LoVo (cell line): Measurements from ENCODE around the gene FOXJ1.

Source experiments
- DNase-seq: peaks from one replicate; pipeline ENCODE4 v3.0.0-alpha.2; 2016; ENCODE audit warnings: low spot score

Gene FOXJ1

DNA sequence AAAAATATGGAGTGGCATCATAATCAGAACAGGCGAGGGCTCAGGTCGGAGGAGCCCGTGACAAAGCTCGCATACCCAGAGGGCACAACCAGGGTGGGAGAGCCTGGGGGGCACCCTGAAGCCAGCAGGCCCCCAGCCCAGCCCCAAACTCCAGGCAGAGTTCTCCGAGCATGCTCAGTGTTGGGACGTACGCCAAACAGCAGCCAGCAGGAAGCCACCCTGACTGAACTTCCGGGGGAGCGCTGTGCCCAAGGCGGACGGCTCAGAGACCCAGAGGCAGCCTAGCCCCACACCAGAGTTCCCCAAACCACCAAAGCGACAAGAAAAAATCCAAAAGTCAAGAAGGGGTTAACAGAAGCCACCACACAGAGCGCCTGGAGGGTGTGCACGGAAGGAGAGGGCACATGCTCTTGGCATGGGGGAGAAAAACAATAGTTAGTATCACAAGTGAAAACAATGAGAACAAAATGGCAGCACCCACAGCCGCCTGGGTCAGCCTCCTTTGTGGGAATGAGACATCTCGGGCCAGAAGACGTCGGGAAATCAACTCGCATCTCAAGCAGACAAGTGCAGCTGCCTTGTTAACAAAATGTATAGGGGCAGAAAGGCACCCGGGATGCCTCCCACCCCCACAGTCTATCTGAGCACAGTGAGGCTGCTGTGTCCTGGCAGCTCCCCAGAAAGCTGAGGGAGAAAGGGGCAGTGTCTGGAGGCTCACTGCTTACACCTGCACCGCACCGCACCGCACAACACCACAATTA is 49.3 kb downstream of the FOXJ1 start:
- DNase-seq: no peak

DNA sequence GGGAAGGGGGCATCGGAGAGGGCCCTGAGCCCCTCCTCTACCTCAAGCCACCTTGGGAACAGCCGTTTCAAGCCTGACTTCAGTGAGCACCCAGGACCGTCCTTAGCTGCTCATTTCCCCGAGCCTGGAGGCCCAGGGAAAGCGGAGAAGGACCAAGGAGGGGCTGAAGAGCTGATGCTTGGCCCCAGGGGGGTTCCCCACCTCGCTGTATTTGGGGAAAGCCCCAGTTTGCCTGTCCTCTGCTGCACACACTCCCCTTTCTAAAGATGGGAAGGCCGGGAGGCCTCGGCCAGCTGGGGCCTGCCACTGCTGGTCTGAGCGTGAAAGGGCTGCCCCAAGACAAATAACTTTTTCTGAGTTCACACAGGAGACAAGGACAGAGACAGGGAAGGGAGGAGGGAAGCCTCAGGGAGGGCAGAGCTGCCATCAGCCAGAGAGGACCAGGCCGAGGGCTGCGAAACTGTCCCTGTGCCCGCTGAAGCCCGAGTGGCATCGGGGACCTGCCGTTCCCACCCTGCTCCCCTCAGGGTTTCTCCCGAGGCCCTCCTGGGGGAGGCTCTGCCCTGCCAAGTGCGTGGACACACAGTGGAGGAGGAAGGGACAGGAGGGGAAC is 50.4 kb downstream of the FOXJ1 start:
- DNase-seq: no peak

DNA sequence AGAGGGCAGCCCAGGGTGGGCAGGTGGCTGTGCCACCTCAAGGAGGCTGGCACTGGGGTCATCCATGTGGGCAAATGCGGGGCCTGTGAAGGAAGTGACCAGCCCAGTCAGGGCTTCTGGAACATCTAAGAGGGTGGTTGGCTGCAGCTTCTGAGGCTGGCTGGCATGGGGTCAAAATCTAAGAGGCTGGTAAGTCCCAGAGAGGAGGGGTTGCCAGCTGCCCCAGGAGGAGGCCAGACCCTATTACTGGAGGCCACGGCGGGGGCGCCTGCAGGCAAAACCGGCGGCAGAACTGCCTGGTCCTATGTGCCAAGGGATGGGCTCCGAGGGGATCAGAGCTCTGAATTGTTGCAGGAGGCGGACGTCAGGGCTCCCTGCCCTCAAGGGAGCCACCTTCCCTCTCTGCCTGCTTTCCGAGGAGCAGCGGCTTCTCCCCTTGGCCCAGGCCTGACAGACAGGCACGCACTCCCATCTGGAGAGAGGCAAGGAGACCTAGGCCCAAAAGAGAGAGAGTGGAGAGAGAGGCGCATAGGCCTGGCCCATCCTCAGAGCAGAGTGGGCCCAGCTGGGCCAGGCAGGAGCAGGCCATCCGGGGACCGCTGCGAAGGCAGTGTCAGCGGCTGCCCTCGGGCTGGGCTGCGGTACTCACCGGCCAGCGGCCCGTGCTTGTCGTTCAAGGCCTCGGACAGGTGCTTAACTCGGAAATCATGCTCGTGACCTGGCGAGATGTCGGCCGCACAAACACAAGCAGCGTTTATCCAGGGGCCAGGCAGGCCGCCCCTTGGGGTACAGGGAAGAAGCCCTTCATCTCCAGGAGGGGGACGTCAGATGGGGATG is 51.1 kb downstream of the FOXJ1 start:
- no peak for DNase-seq

DNA sequence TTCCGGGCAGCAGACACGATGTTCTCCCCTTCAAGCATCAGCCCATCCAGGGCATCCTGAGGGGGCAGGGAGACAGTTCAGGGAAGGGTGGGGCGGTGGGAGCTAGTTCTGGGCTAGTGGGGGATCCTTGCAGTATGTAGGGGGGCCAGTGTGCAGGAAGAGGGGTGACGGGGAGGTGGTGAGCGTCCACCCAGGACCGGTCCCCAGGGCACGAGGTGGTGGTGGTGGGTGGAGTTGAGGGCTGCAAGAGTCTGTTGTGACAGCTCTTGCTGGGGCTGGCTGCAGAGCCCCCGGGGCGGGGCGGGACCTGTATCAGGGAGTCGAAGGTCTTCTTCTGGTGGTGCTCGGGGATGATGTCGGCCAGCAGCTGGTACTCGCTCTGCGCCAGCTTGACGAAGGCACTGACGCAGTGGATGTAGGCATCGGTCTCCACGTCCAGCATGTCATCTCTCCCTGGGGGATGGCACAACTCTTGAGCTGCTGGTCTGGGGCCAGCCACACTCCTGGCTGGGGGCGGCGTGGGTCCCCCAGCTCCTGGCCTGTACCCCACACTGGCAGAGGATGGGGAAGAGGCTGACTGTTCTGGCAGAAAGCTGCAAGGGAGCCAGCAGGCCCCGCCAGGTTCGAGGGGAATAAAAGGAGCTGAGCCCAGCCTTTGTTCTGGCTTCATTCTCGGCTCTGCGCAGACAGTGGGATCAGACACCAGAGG is 52.0 kb downstream of the FOXJ1 start:
- no peak for DNase-seq

DNA sequence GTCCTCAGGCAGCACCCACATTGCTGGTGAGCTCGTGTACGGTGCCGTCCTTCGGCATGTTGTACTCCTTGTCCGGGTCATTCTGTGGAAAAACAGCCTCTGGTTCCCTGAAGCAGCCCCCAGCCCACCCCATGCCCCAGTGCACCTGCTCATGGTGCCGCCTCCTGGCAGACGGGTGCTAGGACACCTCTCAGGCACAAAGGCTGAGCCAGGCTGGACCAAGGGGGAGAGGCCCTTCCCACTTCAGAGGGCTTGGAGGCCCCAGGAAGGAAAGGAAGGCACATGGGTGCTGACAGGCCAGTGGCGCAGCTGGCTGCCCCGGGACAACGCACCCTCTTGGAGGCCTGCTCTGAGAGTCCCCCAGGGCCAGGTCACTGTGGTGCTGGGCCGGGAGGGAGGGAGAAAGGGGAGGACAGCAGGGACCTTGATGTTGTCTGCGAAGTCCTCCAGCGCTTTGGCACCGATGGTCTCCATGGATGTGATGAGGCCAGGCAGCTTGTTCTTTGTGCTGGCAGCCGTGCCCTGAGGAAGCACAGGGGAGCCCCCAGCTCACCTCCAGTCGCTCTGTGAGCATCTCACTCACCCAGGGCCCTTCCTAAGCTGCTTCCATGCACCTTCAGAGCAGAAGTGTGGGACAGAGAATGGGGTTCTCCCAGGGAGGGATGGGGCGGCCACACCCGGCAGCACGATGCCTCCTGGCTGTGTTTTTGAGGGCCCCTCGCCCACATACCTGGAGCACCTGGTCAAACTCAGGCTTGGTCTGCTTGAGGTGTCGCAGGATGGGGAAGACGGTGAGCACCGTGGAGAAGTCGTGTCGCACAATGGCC is 52.8 kb downstream of the FOXJ1 start:
- DNase-seq: no peak

DNA sequence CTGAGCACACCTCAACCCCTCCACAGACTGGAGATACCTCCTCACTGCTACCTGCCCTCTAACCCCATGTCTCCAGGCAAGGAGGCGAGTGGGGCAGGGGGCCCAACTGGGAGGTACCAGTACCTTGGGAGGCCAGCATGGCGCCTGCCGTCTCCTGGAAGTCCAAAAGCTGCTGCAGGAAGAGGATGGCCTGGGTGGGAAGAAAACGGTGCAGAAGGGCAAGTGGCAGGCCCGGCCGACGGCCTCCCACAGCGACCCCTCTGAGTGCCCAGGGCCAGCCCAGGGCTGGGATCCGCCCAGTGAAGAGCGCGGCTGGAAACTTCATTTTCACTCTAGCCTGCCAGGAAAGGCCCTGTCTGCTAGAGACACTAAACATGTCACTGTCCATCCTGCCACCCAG is 53.5 kb downstream of the FOXJ1 start:
- no peak for DNase-seq

DNA sequence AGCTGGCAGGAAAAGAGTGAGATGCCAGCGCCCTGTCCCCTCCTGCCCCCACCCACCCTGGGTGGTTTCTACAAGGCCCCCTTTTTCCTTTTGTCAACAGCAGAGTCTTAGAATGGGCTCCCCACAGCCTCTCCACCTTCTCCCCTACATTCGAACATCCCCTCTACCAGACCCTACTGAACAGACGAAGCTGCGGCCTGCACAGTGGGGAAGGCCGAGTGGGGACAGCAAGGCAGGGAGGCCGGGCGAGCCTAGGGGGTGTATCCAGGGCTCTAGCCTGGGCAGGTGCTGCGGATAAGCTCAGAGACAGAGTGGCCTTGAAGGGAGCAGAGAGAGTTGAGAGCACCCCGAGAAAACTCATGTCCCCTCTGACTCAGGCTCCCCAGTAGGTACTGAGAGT is 54.7 kb downstream of the FOXJ1 start:
- DNase-seq: no peak
